ENCODE data around the gene RBP7.

RBP7 gene

DNA sequence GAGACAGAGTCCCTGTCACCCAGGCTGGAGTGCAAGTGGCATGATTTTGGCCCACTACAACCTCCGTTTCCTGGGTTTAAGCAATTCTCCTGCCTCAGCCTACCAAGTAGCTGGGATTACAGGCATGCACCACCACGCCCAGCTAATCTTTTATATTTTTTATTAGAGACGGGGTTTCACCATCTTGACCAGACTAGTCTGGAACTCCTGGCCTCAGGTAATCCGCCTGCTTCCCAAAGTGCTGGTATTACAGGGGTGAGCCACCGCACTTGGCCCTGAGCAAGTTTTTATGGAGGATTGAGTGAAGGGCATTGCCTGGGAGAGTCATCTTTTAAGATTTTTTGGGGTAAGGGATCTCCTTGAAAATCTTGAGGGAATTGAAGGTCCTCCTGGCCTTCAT is 64.2 kb downstream of the RBP7 start:
- DNase-seq (ENCODE audit: extremely low read depth, low read depth): no peak
- TF ChIP-seq, protein P1, sequence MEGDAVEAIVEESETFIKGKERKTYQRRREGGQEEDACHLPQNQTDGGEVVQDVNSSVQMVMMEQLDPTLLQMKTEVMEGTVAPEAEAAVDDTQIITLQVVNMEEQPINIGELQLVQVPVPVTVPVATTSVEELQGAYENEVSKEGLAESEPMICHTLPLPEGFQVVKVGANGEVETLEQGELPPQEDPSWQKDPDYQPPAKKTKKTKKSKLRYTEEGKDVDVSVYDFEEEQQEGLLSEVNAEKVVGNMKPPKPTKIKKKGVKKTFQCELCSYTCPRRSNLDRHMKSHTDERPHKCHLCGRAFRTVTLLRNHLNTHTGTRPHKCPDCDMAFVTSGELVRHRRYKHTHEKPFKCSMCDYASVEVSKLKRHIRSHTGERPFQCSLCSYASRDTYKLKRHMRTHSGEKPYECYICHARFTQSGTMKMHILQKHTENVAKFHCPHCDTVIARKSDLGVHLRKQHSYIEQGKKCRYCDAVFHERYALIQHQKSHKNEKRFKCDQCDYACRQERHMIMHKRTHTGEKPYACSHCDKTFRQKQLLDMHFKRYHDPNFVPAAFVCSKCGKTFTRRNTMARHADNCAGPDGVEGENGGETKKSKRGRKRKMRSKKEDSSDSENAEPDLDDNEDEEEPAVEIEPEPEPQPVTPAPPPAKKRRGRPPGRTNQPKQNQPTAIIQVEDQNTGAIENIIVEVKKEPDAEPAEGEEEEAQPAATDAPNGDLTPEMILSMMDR (IDR thresholded peaks at IDR 0.05; ENCODE audit: low read depth, low read length): no peak

DNA sequence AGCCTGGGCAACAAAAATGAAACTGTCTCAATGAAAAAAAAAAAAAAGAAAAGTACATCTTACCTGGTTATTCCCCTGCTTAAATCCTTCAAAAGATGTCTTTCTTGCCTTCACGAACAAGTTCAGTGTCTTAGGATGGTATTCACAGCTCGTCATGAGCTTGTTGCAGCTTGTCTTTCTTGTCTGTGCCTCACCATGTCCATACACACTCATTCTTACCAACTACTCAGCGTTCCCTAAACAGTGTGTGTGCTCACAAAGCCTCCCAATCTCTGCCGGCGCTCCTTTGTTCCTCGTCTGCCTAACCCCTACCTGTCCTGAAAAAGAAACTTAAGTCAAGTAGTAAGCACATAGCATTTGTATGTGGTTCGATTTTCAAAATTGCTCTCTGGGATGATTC is 66.8 kb downstream of the RBP7 start:
- no peak for DNase-seq (ENCODE audit: extremely low read depth, low read depth)
- TF ChIP-seq, protein P1 (IDR thresholded peaks at IDR 0.05; ENCODE audit: low read depth, low read length): no peak

DNA sequence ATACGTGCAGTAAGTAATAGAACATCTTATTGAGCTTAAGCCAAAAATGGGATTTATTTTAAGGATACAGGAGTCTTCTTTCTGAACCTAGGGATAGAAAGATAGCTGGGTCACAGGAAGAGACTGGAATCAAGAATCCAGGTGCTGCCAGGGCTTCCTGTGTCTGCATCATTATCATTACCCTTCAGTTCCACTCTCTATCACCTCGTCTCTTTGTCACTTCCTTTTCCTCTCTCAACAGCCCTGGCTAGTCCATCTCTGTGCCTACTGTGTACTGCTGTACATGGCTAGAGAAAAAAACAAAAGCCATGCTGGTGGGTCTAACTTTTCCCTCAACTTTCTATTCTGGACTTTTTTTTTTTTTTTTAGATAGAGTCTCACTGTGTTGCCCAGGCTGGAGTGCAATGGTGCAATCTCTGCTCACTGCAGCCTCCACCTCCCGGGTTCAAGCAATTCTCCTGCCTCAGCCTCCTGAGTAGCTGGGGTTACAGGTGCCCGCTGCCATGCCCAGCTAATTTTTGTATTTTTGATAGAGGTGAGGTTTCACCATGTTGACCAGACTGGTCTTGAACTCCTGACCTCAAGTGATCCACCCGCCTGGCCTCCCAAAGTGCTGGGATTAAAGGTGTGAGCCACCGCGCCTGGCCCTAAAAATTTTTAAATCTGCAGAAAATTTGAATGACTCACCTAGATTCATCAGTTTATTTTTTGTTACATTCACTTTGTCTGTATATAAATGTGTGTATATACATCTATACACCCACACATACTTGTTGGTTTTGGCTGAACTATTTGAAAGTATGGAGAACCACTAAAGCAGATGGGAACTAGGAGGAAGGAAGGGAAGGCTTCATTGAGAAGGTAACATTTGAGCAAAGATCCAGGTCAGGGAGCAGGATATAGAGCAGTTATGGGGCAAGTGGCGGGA is 67.7 kb downstream of the RBP7 start:
- TF ChIP-seq, protein P1 (IDR thresholded peaks at IDR 0.05; ENCODE audit: low read depth, low read length): no peak
- no peak for DNase-seq (ENCODE audit: extremely low read depth, low read depth)

DNA sequence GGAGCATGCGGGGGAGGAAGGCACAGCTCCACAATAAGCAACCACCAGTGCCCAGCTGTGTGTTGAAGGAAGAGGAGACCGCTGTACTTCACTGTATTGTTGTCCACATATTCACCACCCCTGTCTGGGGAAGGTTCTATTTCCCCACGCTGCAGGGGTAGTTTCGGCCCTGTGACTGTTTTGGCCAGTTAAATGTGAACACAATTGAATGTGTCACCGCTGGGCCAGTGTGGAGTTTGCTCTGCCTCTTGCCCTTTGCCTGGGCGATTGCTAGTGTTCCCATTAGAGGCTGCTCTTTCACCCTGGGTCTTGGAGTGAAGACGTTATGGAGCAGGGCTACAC is 68.3 kb downstream of the RBP7 start:
- TF ChIP-seq, protein P1 (IDR thresholded peaks at IDR 0.05; ENCODE audit: low read depth, low read length): no peak

More for the DNA sequence above, 68.3 kb downstream of the RBP7 start:
- no peak for DNase-seq (ENCODE audit: extremely low read depth, low read depth)
